GM23338 (cell line): ENCODE results near the gene LRP1B.

Experiments used
- CREB1 ChIP-seq: fragments of 250-450 bp; sonication (Bioruptor Pico); IDR thresholded peaks from 2 replicates; pipeline ENCODE4 v1.5.0; 2020; ENCODE audit warnings: low read depth, mild to moderate bottlenecking, moderate library complexity
- EZH2 ChIP-seq: fragments of 200-600 bp; sonication (generic); IDR thresholded peaks from one replicate; pipeline ENCODE4 v1.8.0; 2017; ENCODE audit warnings: antibody characterized with exemption, mild to moderate bottlenecking, low read depth; ENCODE audit not compliant: unreplicated experiment
- NANOG ChIP-seq: IDR thresholded peaks from 2 replicates; pipeline ENCODE4 v1.6.1; 2016; ENCODE audit warnings: antibody characterized with exemption, borderline replicate concordance
- POLR2AphosphoS5 ChIP-seq: IDR thresholded peaks from 2 replicates; pipeline ENCODE4 v1.6.1; 2016; ENCODE audit warnings: antibody characterized with exemption, low read depth
- TF ChIP-seq, protein P1 (sequence below): IDR thresholded peaks from one replicate; pipeline ENCODE4 v1.6.1; 2018; ENCODE audit warnings: antibody characterized with exemption; ENCODE audit not compliant: unreplicated experiment
- TF ChIP-seq, protein P2 (sequence below), 2 experiments: fragments of 200-600 bp in 1 of 2; sonication (generic) in 1 of 2; conservative IDR thresholded peaks; 2 replicates each; pipeline versions ENCODE4 v1.5.1 to v1.6.1; 2016 to 2017; ENCODE audit warnings: antibody characterized with exemption in 2 of 2, low read depth in 2 of 2, mild to moderate bottlenecking in 2 of 2, moderate library complexity in 1 of 2
- TF ChIP-seq, protein P3 (sequence below): fragments of 250-450 bp; sonication (Bioruptor Pico); IDR thresholded peaks from 2 replicates; pipeline ENCODE4 v1.5.0; 2020; ENCODE audit warnings: mild to moderate bottlenecking, moderate library complexity

DNA sequence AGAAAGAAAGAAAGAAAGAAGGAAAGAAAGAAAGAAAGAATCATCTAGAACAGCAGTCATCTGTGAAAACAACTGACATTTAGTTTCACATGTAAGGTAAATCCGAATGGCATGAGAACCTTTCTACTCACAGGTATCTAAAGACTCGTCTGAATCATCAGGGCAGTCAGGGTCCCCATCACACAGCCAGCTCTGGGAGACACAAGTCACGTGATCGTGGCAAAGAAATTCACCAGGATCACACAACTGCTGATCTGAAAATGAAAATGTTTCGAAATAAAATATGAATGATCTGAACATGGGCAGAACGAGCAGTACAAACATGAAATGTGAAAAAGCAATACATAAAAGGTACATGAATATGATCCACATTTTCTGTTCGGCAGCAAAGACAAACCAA lies 320.7 kb downstream of the LRP1B start:
- TF ChIP-seq POLR2AphosphoS5 (no peak), EZH2 (no peak), NANOG (no peak), CREB1 (CRISPR knock-in tag) (no peak)
- TF ChIP-seq, protein P1, sequence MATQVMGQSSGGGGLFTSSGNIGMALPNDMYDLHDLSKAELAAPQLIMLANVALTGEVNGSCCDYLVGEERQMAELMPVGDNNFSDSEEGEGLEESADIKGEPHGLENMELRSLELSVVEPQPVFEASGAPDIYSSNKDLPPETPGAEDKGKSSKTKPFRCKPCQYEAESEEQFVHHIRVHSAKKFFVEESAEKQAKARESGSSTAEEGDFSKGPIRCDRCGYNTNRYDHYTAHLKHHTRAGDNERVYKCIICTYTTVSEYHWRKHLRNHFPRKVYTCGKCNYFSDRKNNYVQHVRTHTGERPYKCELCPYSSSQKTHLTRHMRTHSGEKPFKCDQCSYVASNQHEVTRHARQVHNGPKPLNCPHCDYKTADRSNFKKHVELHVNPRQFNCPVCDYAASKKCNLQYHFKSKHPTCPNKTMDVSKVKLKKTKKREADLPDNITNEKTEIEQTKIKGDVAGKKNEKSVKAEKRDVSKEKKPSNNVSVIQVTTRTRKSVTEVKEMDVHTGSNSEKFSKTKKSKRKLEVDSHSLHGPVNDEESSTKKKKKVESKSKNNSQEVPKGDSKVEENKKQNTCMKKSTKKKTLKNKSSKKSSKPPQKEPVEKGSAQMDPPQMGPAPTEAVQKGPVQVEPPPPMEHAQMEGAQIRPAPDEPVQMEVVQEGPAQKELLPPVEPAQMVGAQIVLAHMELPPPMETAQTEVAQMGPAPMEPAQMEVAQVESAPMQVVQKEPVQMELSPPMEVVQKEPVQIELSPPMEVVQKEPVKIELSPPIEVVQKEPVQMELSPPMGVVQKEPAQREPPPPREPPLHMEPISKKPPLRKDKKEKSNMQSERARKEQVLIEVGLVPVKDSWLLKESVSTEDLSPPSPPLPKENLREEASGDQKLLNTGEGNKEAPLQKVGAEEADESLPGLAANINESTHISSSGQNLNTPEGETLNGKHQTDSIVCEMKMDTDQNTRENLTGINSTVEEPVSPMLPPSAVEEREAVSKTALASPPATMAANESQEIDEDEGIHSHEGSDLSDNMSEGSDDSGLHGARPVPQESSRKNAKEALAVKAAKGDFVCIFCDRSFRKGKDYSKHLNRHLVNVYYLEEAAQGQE = no peak
- TF ChIP-seq, protein P2, sequence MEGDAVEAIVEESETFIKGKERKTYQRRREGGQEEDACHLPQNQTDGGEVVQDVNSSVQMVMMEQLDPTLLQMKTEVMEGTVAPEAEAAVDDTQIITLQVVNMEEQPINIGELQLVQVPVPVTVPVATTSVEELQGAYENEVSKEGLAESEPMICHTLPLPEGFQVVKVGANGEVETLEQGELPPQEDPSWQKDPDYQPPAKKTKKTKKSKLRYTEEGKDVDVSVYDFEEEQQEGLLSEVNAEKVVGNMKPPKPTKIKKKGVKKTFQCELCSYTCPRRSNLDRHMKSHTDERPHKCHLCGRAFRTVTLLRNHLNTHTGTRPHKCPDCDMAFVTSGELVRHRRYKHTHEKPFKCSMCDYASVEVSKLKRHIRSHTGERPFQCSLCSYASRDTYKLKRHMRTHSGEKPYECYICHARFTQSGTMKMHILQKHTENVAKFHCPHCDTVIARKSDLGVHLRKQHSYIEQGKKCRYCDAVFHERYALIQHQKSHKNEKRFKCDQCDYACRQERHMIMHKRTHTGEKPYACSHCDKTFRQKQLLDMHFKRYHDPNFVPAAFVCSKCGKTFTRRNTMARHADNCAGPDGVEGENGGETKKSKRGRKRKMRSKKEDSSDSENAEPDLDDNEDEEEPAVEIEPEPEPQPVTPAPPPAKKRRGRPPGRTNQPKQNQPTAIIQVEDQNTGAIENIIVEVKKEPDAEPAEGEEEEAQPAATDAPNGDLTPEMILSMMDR (conservative IDR thresholded peaks at IDR 0.05; ENCODE audit: low read depth in 2 of 2) = no peak
- TF ChIP-seq, protein P3, sequence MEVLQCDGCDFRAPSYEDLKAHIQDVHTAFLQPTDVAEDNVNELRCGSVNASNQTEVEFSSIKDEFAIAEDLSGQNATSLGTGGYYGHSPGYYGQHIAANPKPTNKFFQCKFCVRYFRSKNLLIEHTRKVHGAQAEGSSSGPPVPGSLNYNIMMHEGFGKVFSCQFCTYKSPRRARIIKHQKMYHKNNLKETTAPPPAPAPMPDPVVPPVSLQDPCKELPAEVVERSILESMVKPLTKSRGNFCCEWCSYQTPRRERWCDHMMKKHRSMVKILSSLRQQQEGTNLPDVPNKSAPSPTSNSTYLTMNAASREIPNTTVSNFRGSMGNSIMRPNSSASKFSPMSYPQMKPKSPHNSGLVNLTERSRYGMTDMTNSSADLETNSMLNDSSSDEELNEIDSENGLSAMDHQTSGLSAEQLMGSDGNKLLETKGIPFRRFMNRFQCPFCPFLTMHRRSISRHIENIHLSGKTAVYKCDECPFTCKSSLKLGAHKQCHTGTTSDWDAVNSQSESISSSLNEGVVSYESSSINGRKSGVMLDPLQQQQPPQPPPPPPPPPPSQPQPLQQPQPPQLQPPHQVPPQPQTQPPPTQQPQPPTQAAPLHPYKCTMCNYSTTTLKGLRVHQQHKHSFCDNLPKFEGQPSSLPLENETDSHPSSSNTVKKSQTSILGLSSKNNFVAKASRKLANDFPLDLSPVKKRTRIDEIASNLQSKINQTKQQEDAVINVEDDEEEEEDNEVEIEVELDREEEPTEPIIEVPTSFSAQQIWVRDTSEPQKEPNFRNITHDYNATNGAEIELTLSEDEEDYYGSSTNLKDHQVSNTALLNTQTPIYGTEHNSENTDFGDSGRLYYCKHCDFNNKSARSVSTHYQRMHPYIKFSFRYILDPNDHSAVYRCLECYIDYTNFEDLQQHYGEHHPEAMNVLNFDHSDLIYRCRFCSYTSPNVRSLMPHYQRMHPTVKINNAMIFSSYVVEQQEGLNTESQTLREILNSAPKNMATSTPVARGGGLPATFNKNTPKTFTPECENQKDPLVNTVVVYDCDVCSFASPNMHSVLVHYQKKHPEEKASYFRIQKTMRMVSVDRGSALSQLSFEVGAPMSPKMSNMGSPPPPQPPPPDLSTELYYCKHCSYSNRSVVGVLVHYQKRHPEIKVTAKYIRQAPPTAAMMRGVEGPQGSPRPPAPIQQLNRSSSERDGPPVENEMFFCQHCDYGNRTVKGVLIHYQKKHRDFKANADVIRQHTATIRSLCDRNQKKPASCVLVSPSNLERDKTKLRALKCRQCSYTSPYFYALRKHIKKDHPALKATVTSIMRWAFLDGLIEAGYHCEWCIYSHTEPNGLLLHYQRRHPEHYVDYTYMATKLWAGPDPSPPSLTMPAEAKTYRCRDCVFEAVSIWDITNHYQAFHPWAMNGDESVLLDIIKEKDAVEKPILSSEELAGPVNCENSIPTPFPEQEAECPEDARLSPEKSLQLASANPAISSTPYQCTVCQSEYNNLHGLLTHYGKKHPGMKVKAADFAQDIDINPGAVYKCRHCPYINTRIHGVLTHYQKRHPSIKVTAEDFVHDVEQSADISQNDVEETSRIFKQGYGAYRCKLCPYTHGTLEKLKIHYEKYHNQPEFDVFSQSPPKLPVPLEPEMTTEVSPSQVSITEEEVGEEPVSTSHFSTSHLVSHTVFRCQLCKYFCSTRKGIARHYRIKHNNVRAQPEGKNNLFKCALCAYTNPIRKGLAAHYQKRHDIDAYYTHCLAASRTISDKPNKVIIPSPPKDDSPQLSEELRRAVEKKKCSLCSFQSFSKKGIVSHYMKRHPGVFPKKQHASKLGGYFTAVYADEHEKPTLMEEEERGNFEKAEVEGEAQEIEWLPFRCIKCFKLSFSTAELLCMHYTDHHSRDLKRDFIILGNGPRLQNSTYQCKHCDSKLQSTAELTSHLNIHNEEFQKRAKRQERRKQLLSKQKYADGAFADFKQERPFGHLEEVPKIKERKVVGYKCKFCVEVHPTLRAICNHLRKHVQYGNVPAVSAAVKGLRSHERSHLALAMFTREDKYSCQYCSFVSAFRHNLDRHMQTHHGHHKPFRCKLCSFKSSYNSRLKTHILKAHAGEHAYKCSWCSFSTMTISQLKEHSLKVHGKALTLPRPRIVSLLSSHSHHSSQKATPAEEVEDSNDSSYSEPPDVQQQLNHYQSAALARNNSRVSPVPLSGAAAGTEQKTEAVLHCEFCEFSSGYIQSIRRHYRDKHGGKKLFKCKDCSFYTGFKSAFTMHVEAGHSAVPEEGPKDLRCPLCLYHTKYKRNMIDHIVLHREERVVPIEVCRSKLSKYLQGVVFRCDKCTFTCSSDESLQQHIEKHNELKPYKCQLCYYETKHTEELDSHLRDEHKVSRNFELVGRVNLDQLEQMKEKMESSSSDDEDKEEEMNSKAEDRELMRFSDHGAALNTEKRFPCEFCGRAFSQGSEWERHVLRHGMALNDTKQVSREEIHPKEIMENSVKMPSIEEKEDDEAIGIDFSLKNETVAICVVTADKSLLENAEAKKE = no peak
